Measurements from ENCODE around the gene NFE2L2. TPM values are rescaled to one million over a fixed set of nuclear protein-coding genes. Genes with fewer than 3 reads are reported as not detected.

NFE2L2 gene
- total RNA-seq, 1 experiment from 2014 or later, result 26.3 TPM

- TF ChIP-seq ZNF425 (CRISPR knock-in tag; conservative IDR thresholded peaks at IDR 0.05) (no peak), FOXK1 (CRISPR knock-in tag; IDR thresholded peaks at IDR 0.05) (no peak), FOXP1 (CRISPR knock-in tag; IDR thresholded peaks at IDR 0.05; ENCODE audit: borderline replicate concordance) (no peak)
Measured at GRCh38 chr2:177285892-177286715, 21.6 kb upstream of the NFE2L2 start (continued).

DNA sequence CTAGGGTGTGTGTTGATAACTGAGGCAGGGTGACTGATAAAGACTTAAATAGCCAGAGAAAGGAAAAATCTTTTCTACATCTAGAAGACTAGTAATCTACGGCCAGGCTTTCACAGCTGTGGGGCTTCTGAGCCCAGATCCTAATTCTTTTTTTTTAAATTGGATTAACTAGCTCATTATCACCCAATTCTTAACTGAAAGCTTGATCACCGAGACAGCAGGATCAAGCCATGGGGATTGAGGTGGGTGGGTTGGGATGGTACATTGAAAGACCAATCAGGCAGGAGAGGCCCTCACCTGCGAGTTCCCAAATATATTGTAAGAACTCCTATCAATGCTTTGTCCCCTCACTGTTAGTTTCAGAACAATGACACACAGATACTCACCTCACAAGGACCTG, 20.0 kb upstream of the NFE2L2 start:
- Mint-ChIP-seq H3K4me1 (peaks cover 8% of the 10 kb centered on the region), H3K36me3 (no peaks in the 10 kb centered on the region), H3K9me3 (no peaks in the 10 kb centered on the region)

More for the DNA sequence above, 20.0 kb upstream of the NFE2L2 start:
- CTCF ChIA-PET, result no interaction called here
- Mint-ChIP-seq H3K27ac (no peak overlapping the region), H3K27me3 (ENCODE audit: low read depth) (no peaks in the 10 kb centered on the region), H3K4me3 (no peak overlapping the region)
- ATAC-seq (no peak), DNase-seq (ENCODE audit: low spot score) (no peak)
- POLR2A ChIA-PET, result interaction anchor here (0.6 kb wide), 1 partner anchor 349 kb away, joined by 4 read pairs; no protein-coding TSS in a partner anchor
- TF ChIP-seq, protein P1, sequence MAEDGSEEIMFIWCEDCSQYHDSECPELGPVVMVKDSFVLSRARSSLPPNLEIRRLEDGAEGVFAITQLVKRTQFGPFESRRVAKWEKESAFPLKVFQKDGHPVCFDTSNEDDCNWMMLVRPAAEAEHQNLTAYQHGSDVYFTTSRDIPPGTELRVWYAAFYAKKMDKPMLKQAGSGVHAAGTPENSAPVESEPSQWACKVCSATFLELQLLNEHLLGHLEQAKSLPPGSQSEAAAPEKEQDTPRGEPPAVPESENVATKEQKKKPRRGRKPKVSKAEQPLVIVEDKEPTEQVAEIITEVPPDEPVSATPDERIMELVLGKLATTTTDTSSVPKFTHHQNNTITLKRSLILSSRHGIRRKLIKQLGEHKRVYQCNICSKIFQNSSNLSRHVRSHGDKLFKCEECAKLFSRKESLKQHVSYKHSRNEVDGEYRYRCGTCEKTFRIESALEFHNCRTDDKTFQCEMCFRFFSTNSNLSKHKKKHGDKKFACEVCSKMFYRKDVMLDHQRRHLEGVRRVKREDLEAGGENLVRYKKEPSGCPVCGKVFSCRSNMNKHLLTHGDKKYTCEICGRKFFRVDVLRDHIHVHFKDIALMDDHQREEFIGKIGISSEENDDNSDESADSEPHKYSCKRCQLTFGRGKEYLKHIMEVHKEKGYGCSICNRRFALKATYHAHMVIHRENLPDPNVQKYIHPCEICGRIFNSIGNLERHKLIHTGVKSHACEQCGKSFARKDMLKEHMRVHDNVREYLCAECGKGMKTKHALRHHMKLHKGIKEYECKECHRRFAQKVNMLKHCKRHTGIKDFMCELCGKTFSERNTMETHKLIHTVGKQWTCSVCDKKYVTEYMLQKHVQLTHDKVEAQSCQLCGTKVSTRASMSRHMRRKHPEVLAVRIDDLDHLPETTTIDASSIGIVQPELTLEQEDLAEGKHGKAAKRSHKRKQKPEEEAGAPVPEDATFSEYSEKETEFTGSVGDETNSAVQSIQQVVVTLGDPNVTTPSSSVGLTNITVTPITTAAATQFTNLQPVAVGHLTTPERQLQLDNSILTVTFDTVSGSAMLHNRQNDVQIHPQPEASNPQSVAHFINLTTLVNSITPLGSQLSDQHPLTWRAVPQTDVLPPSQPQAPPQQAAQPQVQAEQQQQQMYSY (CRISPR knock-in tag; IDR thresholded peaks at IDR 0.05), result no peak
- TF ChIP-seq EMX1 (CRISPR knock-in tag; IDR thresholded peaks at IDR 0.05) (no peak), ZBTB21 (CRISPR knock-in tag; IDR thresholded peaks at IDR 0.05; ENCODE audit: borderline replicate concordance) (no peak), E2F4 (CRISPR knock-in tag; IDR thresholded peaks at IDR 0.05; ENCODE audit: borderline replicate concordance, low read depth) (no peak), NR1H2 (CRISPR knock-in tag; IDR thresholded peaks at IDR 0.05) (no peak), CBFB (CRISPR knock-in tag; IDR thresholded peaks at IDR 0.05; ENCODE audit: low read depth) (no peak)
- TF ChIP-seq, protein P2, sequence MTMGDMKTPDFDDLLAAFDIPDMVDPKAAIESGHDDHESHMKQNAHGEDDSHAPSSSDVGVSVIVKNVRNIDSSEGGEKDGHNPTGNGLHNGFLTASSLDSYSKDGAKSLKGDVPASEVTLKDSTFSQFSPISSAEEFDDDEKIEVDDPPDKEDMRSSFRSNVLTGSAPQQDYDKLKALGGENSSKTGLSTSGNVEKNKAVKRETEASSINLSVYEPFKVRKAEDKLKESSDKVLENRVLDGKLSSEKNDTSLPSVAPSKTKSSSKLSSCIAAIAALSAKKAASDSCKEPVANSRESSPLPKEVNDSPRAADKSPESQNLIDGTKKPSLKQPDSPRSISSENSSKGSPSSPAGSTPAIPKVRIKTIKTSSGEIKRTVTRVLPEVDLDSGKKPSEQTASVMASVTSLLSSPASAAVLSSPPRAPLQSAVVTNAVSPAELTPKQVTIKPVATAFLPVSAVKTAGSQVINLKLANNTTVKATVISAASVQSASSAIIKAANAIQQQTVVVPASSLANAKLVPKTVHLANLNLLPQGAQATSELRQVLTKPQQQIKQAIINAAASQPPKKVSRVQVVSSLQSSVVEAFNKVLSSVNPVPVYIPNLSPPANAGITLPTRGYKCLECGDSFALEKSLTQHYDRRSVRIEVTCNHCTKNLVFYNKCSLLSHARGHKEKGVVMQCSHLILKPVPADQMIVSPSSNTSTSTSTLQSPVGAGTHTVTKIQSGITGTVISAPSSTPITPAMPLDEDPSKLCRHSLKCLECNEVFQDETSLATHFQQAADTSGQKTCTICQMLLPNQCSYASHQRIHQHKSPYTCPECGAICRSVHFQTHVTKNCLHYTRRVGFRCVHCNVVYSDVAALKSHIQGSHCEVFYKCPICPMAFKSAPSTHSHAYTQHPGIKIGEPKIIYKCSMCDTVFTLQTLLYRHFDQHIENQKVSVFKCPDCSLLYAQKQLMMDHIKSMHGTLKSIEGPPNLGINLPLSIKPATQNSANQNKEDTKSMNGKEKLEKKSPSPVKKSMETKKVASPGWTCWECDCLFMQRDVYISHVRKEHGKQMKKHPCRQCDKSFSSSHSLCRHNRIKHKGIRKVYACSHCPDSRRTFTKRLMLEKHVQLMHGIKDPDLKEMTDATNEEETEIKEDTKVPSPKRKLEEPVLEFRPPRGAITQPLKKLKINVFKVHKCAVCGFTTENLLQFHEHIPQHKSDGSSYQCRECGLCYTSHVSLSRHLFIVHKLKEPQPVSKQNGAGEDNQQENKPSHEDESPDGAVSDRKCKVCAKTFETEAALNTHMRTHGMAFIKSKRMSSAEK (CRISPR knock-in tag; IDR thresholded peaks at IDR 0.05; ENCODE audit: borderline replicate concordance), result no peak
